ENCODE results near the gene CAPN12.
A peak's percentile ranks its signal among the peaks of the same experiment; 100 is the strongest.
"Not testable (repeated sequence)": the region's sequence is repeated elsewhere in the genome, so short reads cannot be mapped to it uniquely, and the experiment has no call there.

CAPN12 gene

GRCh38 chr19:38744298-38744681, at the start of gene CAPN12:
TSS of gene CAPN12 (minus strand) at chr19:38744474. CDS start at chr19:38744165, 309 bp downstream.
- no peaks in the 10 kb centered on the region for H3K36me3 ChIP-seq (ENCODE audit: control insufficient read depth, insufficient read depth, low read length)
- H3K27ac ChIP-seq (ENCODE audit: low read depth, low read length): no peak within 1 kb of the TSS
- no peak within 1 kb of the TSS for H3K9ac ChIP-seq (ENCODE audit: low read length)
- H3K4me3 ChIP-seq (ENCODE audit: low read depth, low read length): no peak within 1 kb of the TSS
- no peaks in the 10 kb centered on the region for H3K27me3 ChIP-seq (ENCODE audit: control insufficient read depth, insufficient read depth, low read length)
- H3K4me1 ChIP-seq (ENCODE audit: control insufficient read depth, insufficient read depth, low read length): no peaks in the 10 kb centered on the region
- H3K9me3 ChIP-seq (ENCODE audit: control insufficient read depth, insufficient read depth, low read depth, low read length): no peaks in the 10 kb centered on the region

DNA sequence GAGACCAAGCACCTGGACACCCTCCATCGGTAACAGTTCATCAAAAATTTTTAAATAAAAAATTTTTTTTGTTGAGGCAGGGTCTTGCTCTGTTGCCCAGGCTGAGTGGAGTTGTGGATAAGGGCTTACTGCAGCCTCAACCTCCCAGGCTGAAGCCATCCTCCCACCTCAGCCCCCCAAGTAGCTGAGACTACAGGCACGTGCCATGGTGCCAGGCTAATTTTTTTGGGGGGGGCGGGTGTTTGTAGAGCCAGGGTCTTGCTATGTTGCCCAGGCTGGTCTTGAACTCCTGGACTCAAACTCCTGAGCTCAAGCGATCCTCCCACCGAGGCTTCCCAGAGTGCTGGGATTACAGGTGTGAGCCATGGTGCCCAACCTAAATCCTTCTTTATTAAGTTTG, 49.4 kb upstream of the CAPN12 start:
- Histone ChIP-seq H3K36me3 (ENCODE audit: control insufficient read depth, insufficient read depth, low read length) (no peaks in the 10 kb centered on the region), H3K9ac (ENCODE audit: low read length) (no peak overlapping the region), H3K27ac (ENCODE audit: low read depth, low read length) (no peak overlapping the region), H3K9me3 (ENCODE audit: control insufficient read depth, insufficient read depth, low read depth, low read length) (no peaks in the 10 kb centered on the region), H3K27me3 (ENCODE audit: control insufficient read depth, insufficient read depth, low read length) (no peaks in the 10 kb centered on the region), H3K4me1 (ENCODE audit: control insufficient read depth, insufficient read depth, low read length) (peaks cover 1% of the 10 kb centered on the region), H3K4me3 (ENCODE audit: low read depth, low read length) (no peak overlapping the region)

DNA sequence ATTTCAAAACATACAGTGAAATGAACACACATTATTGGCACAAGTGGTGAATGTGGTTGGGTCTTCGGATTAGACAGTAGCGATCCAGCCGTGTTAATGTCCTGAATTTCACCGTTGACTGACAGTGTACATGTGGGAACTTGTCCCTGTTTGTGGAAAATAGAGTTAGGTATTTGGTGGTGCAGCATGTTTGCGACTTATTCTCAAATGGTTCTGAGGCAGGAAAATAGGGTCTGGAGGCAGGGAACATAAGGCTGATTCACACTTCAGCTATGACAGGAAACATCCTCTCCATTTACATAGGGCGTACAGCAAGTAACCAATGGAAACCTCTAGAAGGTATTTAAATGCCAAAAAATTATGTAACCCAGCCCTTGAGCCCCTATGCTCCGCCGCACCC, 48.9 kb upstream of the CAPN12 start:
- Histone ChIP-seq H3K4me1 (ENCODE audit: control insufficient read depth, insufficient read depth, low read length) (peaks cover 6% of the 10 kb centered on the region), H3K4me3 (ENCODE audit: low read depth, low read length) (peak overlapping the region; percentile 38; the same call in 1 of the 2 replicates), H3K9me3 (ENCODE audit: control insufficient read depth, insufficient read depth, low read depth, low read length) (no peaks in the 10 kb centered on the region), H3K27me3 (ENCODE audit: control insufficient read depth, insufficient read depth, low read length) (no peaks in the 10 kb centered on the region), H3K9ac (ENCODE audit: low read length) (no peak overlapping the region), H3K36me3 (ENCODE audit: control insufficient read depth, insufficient read depth, low read length) (no peaks in the 10 kb centered on the region), H3K27ac (ENCODE audit: low read depth, low read length) (no peak overlapping the region)

GRCh38 chr19:38792250-38793111, 48.2 kb upstream of the CAPN12 start:
- Histone ChIP-seq H3K9ac (ENCODE audit: low read length) (no peak overlapping the region), H3K27me3 (ENCODE audit: control insufficient read depth, insufficient read depth, low read length) (no peaks in the 10 kb centered on the region), H3K4me3 (ENCODE audit: low read depth, low read length) (peak overlapping the region; percentile 38; the same call in 1 of the 2 replicates), H3K36me3 (ENCODE audit: control insufficient read depth, insufficient read depth, low read length) (no peaks in the 10 kb centered on the region), H3K27ac (ENCODE audit: low read depth, low read length) (no peak overlapping the region), H3K9me3 (ENCODE audit: control insufficient read depth, insufficient read depth, low read depth, low read length) (no peaks in the 10 kb centered on the region), H3K4me1 (ENCODE audit: control insufficient read depth, insufficient read depth, low read length) (peaks cover 8% of the 10 kb centered on the region)

DNA sequence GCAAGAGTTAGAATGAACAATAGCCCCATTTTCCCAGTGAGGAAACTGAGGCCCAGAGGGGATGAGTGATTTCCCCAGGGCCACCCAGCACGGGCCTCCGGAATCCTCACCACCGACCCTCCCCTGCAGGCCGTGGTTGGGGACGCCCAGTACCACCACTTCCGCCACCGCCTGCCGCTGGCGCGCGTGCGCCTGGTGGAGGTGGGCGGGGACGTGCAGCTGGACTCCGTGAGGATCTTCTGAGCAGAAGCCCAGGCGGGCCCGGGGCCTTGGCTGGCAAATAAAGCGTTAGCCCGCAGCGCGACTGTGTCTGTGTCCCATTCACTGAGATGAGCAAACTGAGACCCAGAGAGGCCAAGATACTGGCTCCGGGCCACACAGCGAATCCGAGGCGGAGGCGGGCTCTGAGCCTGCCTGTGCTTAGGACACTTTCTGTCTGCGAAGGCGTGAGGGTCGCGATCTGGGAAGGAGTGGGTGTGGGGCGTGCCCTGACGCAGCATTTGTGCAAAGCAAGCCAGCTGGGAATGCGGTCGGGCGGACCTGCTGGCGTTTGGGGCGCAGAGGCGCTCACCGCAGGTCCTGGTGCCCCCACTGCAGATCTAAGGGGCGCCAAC, 47.3 kb upstream of the CAPN12 start:
- not testable (repeated sequence) for H3K27me3 ChIP-seq (ENCODE audit: control insufficient read depth, insufficient read depth, low read length); H3K9ac ChIP-seq (ENCODE audit: low read length); H3K36me3 ChIP-seq (ENCODE audit: control insufficient read depth, insufficient read depth, low read length); H3K4me1 ChIP-seq (ENCODE audit: control insufficient read depth, insufficient read depth, low read length); H3K9me3 ChIP-seq (ENCODE audit: control insufficient read depth, insufficient read depth, low read depth, low read length); H3K27ac ChIP-seq (ENCODE audit: low read depth, low read length)
- 0 out of 2 replicates have a peak overlapping the region, but pooled peaks have one; percentile 35 for H3K4me3 ChIP-seq (ENCODE audit: low read depth, low read length)

GRCh38 chr19:38790507-38791403, 46.5 kb upstream of the CAPN12 start:
- not testable (repeated sequence) for H3K36me3 ChIP-seq (ENCODE audit: control insufficient read depth, insufficient read depth, low read length); H3K9me3 ChIP-seq (ENCODE audit: control insufficient read depth, insufficient read depth, low read depth, low read length); H3K27me3 ChIP-seq (ENCODE audit: control insufficient read depth, insufficient read depth, low read length); H3K27ac ChIP-seq (ENCODE audit: low read depth, low read length); H3K9ac ChIP-seq (ENCODE audit: low read length)
- Histone ChIP-seq H3K4me1 (ENCODE audit: control insufficient read depth, insufficient read depth, low read length) (peaks cover 11% of the 10 kb centered on the region), H3K4me3 (ENCODE audit: low read depth, low read length) (peak overlapping the region; percentile 35; the same call in 1 of the 2 replicates)

GRCh38 chr19:38788478-38789243, 44.4 kb upstream of the CAPN12 start, which contains the start of gene LGALS7B:
TSS of gene LGALS7B (plus strand) at chr19:38789200. CDS start at chr19:38789227, 27 bp downstream.
- no peaks in the 10 kb centered on the region for H3K27me3 ChIP-seq (ENCODE audit: control insufficient read depth, insufficient read depth, low read length)
- no peak within 1 kb of the TSS for H3K4me3 ChIP-seq (ENCODE audit: low read depth, low read length)
- no peaks in the 10 kb centered on the region for H3K36me3 ChIP-seq (ENCODE audit: control insufficient read depth, insufficient read depth, low read length)
- H3K9me3 ChIP-seq (ENCODE audit: control insufficient read depth, insufficient read depth, low read depth, low read length): no peaks in the 10 kb centered on the region
- H3K4me1 ChIP-seq (ENCODE audit: control insufficient read depth, insufficient read depth, low read length): peaks cover 11% of the 10 kb centered on the region
- no peak within 1 kb of the TSS for H3K27ac ChIP-seq (ENCODE audit: low read depth, low read length)
- H3K9ac ChIP-seq (ENCODE audit: low read length): no peak within 1 kb of the TSS

- no peak overlapping the region for H3K9ac ChIP-seq (ENCODE audit: low read length)
- H3K4me3 ChIP-seq (ENCODE audit: low read depth, low read length): no peak overlapping the region
- no peaks in the 10 kb centered on the region for H3K27me3 ChIP-seq (ENCODE audit: control insufficient read depth, insufficient read depth, low read length)
- H3K27ac ChIP-seq (ENCODE audit: low read depth, low read length): no peak overlapping the region
- peaks cover 11% of the 10 kb centered on the region for H3K4me1 ChIP-seq (ENCODE audit: control insufficient read depth, insufficient read depth, low read length)
- H3K9me3 ChIP-seq (ENCODE audit: control insufficient read depth, insufficient read depth, low read depth, low read length): no peaks in the 10 kb centered on the region
- H3K36me3 ChIP-seq (ENCODE audit: control insufficient read depth, insufficient read depth, low read length): no peaks in the 10 kb centered on the region
These were observed 42.4 kb upstream of the CAPN12 start for GRCh38 chr19:38786572-38787265.

- not testable (repeated sequence) for H3K9me3 ChIP-seq (ENCODE audit: control insufficient read depth, insufficient read depth, low read depth, low read length); H3K4me3 ChIP-seq (ENCODE audit: low read depth, low read length); H3K36me3 ChIP-seq (ENCODE audit: control insufficient read depth, insufficient read depth, low read length); H3K27me3 ChIP-seq (ENCODE audit: control insufficient read depth, insufficient read depth, low read length); H3K27ac ChIP-seq (ENCODE audit: low read depth, low read length); H3K9ac ChIP-seq (ENCODE audit: low read length)
- peaks cover 11% of the 10 kb centered on the region for H3K4me1 ChIP-seq (ENCODE audit: control insufficient read depth, insufficient read depth, low read length)
These were observed 41.8 kb upstream of the CAPN12 start for GRCh38 chr19:38786061-38786460.

DNA sequence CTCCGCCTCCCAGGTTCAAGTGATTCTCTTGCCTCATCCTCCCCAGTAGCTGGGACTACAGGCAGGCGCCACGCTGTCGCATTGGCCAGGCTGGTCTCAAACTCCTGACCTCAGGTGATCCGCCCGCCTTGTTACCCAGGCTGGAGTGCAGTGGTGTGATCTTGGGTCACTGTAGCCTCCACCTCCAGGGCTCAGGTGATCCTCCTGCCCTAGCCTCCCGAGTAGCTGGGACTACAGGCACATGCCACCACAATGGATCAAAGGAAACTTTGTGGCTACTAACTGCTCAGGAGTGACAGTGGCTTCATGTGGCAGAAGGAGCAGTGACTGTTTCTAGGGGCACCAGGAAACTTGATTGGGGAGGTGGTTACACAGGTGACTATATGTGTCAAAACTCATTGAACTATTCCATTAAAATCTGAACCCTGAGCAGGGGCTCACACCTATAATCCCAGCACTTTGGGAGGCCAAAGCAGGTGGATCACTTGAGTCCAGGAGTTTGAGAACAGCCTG, 41.0 kb upstream of the CAPN12 start:
- Histone ChIP-seq H3K4me3 (ENCODE audit: low read depth, low read length) (no peak overlapping the region), H3K27ac (ENCODE audit: low read depth, low read length) (no peak overlapping the region), H3K9me3 (ENCODE audit: control insufficient read depth, insufficient read depth, low read depth, low read length) (no peaks in the 10 kb centered on the region), H3K4me1 (ENCODE audit: control insufficient read depth, insufficient read depth, low read length) (peaks cover 11% of the 10 kb centered on the region), H3K27me3 (ENCODE audit: control insufficient read depth, insufficient read depth, low read length) (no peaks in the 10 kb centered on the region), H3K9ac (ENCODE audit: low read length) (no peak overlapping the region), H3K36me3 (ENCODE audit: control insufficient read depth, insufficient read depth, low read length) (no peaks in the 10 kb centered on the region)

Measured in HUES6 (cell line).